NCI-H345 treated with DMSO at 0.1 percent for 48 hours (cell line): Measurements from ENCODE around the gene SULT4A1.

Experiments
- DNase-seq: peaks from one replicate; lab custom pipeline; 2025; ENCODE audit not compliant: unreplicated experiment; lab: John Stamatoyannopoulos, UW

SULT4A1 gene

GRCh38 chr22:43828998-43829782 lies 33.1 kb downstream of the SULT4A1 start:
- no peak for DNase-seq

GRCh38 chr22:43828725-43828997 lies 33.7 kb downstream of the SULT4A1 start:
- DNase-seq = no peak

- no peak for DNase-seq
Observed at GRCh38 chr22:43827926-43828724, 34.2 kb downstream of the SULT4A1 start.

GRCh38 chr22:43827003-43827735 lies 35.1 kb downstream of the SULT4A1 start:
- no peak for DNase-seq

- DNase-seq = no peak
Observed at GRCh38 chr22:43826142-43827002, 35.9 kb downstream of the SULT4A1 start.

GRCh38 chr22:43825651-43826050 lies 36.7 kb downstream of the SULT4A1 start:
- no peak for DNase-seq

- no peak for DNase-seq
Observed at GRCh38 chr22:43824724-43825420, 37.4 kb downstream of the SULT4A1 start.

- DNase-seq = no peak
Observed at GRCh38 chr22:43823911-43824665, 38.2 kb downstream of the SULT4A1 start.

- DNase-seq = peak; percentile 12
Observed at GRCh38 chr22:43823353-43823908, 38.9 kb downstream of the SULT4A1 start.

GRCh38 chr22:43821606-43822425 lies 40.5 kb downstream of the SULT4A1 start:
- no peak for DNase-seq

GRCh38 chr22:43820651-43821305 lies 41.5 kb downstream of the SULT4A1 start:
- DNase-seq = no peak

GRCh38 chr22:43819931-43820640 lies 42.2 kb downstream of the SULT4A1 start:
- DNase-seq = no peak

GRCh38 chr22:43819421-43819921 lies 42.8 kb downstream of the SULT4A1 start:
- no peak for DNase-seq

- no peak for DNase-seq
Observed at GRCh38 chr22:43818981-43819380, 43.3 kb downstream of the SULT4A1 start.

- DNase-seq = no peak
Observed at GRCh38 chr22:43817402-43817801, 44.9 kb downstream of the SULT4A1 start.

GRCh38 chr22:43814264-43814663 lies 48.0 kb downstream of the SULT4A1 start:
- DNase-seq = no peak

- DNase-seq = no peak
Observed at GRCh38 chr22:43812890-43813289, 49.4 kb downstream of the SULT4A1 start.
